GM19468 (cell line): ENCODE results near the gene DAAM1.
A peak's percentile ranks its signal among the peaks of the same experiment; 100 is the strongest.

Experiments used
- ATAC-seq: cut with Tn5 transposase; IDR thresholded peaks from one replicate; pipeline ENCODE4 v1.9.1; 2021; ENCODE audit warnings: mild to moderate bottlenecking, moderate library complexity, moderate number of reproducible peaks; ENCODE audit not compliant: unreplicated experiment; ENCODE audit errors: extremely low read depth

DAAM1 gene

DNA sequence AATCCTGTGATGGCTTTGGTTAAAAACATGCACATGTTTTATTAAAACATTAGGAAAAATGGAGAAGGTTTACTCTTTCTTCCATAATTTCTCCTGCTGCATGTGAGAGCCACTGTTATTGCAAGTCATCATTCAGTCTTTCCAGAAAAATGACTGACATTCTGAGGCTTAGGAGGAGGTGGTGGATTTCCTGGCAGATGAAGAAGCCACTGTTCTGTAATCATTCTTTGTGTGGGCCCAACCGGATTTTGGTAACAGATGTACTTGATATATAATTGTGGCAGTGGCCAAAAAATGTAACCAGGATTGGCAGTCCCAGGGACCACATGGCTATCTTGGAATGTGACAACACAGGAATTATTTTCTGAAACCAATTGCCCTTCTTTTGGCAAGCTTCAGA, 120.2 kb downstream of the DAAM1 start:
- no peak for ATAC-seq

DNA sequence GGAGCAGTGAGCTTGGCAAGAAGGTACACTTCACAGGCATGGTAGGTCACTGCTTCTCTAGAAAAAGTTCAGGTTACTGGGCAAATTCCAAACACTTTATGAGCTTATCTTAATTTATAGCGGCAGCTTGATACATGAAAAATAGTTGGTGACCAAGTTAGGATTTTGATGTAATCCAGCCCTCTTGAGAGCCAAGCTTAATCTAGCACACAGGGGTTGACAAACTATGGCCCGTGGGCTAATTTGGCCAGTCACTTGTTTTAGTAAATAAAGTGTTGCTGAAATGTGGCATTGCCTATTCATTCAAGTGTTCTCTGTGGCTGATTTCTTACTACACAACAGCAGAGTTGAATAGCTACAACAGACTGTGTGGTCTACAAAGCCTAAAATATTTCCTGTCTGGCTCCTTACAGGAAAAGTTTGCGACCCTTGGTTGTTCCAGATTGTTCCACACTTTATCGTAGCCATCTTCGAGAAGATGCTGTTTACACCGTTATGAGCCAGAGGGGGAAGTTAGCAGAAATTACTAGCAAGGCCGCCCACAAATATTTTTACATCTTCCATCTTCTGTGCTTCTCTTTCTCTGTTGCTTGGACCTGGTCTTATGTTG, 120.9 kb downstream of the DAAM1 start:
- ATAC-seq, result no peak

DNA sequence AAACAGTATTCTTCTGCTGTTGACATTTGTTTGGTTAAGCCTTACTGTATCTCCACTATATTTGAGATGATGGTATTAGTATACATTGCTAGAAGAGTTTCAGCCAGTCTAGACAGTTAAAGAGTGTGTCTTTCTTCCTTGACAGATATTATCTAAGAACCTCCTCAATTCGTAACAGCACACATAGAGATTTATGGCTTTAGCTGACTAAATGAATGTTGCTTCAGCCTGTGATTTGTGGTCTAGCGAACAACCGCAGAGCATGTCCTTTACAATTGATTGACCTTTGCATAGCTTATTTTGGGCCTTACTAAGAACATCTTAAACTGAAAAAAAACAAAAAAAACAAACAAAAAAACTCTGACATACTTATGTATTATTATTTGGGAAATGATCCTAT, 122.2 kb downstream of the DAAM1 start:
- ATAC-seq, result no peak

DNA sequence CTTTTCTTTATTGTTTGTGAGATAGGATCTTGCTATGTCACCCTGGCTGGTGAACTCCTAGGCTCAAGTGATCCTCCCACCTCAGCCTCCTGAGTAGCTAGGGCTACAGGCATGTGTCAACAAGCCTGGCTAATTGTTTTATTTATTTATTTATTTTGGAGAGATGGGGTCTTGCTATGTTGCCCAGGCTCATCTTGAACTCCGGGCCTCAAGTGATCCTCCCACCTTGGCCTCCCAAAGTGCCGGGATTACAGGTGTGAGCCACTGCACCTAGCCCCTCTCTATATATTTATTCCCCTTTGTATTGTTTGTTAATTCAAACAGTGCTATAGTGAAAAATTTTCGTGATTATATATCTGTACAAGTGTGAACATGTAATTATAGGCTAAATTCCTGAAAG, 123.3 kb downstream of the DAAM1 start:
- no peak for ATAC-seq

DNA sequence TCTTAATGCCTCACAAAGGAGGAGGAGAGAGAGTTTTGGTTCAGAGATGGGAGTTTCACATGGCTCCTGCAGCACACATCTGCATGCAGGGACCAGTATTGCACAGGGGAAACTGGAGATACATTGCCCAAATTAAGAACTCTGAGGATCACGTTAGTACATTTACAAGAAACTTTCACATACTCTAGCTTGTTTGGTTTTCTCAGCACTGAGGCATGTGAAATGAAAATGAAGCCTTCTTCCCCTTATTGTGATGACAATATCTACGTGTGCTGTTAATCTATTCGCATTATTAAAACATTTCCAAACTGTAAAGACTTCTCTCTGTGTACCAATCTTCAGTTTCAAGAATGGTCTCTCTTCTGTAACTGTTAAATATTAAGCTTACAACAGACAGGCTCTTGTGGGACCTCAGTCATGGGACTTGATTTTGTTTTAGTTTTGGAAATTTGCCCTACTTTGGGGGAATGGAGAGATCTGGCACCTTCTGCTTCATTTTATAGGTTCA, 124.7 kb downstream of the DAAM1 start:
- ATAC-seq, result peak; percentile 55

DNA sequence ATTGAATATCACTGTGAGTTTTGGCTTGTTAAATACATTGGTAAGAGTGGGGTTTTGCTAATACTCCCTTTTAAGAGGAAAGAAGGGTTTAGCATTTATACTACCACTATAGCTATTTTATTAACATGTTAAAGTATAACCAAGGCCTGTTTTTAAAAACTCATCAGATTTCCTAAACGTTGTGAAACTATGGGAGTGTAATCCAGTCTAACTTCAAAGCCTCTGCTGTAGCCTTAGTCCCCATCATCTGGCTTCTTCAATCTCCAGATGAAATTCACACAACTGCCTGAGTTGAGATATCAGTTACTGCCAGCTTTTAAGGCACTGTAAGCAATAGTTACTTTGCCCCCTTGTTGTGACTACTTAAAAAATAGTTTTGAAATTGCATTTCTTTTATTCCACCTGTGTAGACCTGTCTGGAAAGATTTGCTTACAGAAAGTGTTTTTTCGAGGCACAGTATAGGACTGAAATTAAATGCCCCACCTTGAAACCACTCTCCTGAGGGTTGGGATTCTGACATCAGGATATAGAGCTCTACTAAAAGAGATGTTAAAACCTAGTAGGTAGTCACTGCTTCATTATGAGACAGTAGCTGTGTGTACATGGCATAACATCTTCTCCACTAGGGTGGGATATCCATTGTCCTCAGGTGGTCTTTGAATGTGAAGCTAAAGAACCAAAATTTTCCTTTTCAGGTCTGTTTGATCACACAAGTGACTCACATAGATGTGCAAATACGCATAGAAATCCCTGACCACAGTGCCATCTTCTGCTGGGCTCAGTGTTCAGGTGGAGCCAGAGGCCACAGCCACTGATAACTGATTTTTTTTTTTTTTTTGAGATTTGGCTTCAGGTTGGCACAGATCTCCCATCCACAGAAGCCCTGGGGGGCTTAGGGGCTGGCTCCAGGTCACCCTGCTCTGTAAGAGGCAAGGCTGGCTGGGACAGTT, 125.5 kb downstream of the DAAM1 start:
- no peak for ATAC-seq

DNA sequence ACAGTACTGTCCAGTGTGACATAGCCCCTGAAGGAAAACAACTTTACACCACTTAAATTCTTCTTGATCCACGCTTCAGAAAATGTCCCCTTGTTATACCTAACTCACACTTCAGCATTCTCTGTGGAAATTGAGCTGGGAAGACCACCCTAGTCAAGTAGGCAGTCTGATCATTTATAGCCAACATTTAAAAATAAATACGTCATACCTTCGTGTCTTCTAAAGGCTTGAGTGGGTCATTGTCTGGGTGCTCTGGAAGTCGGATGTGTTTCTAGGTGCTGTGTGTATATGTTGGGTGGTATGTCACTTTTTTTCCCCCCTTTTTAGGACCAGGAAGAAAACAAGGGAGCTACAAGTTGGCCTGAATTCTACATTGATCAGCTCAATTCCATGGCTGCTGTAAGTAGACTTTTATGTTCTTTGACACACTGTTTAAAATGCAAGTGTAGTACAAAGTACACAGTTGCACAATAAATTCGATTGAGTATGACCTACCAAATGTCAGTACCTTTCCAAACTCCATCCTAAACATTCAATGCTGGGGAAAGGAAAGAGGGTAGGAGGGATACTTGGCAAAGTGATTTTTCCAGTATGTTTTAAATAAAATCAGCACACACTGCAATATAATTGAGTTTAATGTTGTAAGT, 126.6 kb downstream of the DAAM1 start:
- ATAC-seq, result no peak

DNA sequence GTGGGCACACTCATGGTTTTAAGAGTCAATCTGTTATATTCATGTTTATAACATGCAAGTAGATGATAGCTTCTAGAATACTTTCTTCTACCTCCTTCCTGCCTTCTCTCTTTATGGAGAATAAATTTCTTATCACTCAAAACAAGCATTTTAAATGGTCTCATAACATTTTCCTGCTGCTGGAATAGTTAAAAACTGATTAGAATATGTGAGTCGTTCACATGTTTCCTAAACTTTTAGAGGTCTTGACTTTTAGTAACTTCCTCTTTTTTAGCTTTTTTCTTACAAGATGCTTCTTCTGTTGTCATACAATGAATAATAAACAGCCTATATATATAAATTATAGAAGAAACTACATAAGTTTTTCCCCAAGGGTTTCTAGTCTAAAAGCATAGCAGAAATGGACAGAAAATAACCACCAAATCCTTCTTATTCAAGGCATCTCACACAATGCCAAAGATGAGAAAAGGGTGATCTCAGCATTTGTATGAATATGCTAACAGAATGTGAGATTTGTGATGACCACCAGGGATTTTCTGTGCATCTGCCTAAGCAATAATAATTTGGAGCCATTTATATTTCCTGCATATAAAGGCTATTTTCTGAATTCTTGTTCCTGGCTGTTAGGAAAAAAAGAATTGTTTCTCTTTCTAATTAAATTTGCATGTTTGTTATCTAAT, 127.8 kb downstream of the DAAM1 start:
- no peak for ATAC-seq

DNA sequence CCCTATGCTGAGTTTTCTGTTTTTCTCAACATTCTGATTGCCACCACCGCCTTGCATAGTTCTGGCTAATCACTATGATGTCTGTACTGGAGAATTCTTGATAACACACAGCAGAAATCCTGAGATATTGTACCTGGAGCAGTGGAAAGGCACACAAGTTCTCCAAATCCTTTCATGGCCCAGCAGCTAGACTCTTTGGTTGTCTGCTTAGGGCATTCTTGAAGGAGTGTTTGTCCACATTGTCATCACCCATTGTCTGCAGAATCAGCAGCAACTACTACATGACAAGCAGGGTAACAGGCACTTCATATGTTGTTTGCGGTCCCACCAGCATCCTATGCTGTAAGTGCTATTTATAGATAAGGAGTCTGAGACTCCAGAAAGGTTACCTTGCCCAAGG, 128.9 kb downstream of the DAAM1 start:
- ATAC-seq, result no peak

DNA sequence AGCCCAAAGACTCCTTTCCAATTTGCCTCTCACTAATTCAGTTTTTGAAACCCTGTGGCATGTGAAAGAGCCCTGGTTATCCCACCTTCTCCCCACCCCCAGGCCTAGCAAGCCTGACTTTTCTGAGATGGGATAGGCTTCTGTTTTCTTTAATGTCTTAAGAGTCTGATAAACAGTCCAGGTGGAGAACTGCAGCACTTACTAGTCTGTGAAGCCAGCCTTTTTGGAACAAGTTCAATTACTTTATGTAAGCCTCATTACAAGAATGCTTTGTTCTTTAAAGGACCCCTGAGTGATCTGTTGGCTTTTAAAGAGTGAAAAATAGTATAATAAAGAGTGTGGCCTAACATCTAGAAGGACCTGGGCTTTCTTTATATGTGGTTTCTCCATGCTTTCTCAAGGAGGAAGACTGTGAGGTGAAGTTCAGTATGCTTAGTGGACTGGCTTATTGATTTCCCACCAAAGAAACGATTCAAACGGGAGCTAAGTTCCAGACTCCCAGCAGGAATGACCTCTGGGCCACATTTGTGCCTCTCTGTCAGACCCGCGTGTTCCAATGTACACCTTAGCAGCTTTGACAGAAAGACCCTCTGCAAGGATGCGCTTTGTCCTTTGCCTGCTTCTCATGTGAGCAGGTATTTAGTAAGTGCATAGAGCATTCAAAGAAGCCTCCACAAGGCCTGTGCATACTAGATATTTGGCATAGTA, 129.5 kb downstream of the DAAM1 start:
- no peak for ATAC-seq

DNA sequence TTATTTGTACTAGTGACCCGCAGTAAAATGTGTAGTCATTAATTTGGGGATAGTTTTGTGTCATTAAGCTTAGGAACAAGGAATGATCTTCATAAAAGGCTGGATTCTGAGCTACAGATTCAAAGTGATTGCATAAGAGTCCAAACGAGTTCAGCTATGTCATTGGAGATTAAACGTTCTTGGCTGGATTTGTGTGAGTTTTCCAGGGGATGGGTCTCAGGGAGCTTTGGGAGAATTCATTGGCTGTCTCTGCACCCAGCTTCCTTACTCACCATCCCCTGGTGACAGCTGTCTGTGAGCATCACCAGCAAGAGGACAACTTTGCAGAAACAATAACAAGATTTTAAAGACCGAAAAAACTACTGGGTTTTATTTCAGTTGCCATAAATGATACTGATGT, 130.4 kb downstream of the DAAM1 start:
- ATAC-seq, result no peak

DNA sequence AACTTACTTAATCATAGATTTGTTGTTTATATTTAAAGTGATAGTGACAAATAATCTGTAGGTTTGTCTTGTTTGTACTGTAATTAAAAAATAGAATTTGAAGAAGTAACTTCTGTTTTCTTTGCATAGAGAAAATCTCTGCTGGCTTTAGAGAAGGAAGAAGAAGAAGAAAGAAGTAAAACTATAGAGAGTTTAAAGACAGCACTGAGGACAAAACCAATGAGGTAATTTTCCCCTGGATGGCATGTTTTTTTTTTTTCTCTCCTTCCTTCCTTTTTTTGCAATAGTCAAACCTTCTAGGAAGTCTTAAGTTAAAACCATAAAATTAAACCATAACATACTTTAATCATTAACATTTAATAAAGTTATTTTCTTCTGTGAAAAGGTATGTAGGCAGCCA, 131.9 kb downstream of the DAAM1 start:
- ATAC-seq, result no peak

DNA sequence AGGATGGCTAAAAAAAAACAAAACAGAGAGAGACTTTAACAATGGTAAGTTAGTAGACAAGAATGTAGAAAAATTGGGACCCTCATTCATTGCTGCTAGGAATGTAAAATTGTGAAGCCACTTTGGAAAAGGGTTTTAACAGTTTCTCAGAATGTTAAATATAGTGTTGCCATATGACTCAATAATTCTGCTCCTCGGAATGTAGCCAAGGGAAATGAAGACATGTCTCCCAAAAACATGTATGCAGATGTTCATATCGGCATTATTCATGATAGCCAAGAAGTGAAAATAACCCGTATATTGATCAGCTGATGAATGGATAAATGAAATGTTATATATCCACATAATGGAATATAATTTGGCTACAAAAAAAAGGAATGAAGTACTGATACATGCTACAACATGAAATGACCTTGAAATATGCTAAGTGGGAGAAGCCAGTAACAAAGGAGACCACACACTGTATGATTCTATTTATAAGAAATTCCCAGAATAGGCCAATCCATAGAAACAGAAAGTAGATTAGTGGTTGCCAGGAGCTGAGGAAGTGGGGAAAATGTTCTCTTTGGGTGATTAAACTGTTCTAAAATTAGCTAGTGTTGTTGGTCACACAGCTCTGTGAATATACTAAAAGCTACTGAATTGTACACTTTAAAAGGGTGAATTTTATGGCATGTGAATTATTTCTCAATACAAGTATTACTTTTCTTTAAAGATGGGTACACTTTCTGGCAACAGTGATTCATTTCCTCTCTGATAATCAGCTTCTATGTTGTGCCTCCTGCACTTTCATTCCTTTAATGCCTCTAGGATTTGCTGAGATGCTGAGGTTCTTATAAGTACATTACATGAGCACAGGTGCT, 132.5 kb downstream of the DAAM1 start:
- no peak for ATAC-seq

DNA sequence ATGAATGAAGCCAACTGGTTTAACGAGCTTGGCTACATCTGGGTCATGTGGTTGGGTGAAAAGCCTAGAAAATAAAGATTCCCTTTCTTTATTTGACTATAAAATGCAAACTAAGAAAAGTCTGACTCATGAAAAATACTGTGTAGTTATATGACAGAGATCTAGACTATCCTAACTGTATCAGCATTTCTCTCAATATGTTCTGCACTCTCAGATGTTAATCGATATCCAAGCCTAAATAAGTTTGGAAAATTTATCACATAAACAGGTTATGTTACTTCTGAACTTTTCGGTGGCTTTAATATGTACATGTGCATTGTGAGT, 133.1 kb downstream of the DAAM1 start:
- ATAC-seq, result no peak

DNA sequence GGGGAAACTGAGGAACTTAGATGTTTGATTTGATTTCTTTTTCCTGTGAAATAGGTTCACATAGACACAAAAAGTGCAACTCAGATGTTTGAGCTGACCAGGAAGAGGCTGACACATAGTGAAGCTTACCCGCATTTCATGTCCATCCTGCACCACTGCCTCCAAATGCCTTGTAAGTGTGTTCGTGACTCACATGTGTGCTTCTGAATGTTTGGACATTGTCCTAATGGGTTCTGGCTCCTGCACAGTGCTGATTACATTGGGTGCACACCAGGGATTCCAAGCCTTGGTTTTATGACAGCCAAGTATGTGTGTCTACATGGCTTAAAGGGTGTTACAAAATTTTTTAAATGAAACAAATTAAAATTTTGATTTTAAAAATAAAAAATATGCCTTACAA, 137.4 kb downstream of the DAAM1 start:
- no peak for ATAC-seq

DNA sequence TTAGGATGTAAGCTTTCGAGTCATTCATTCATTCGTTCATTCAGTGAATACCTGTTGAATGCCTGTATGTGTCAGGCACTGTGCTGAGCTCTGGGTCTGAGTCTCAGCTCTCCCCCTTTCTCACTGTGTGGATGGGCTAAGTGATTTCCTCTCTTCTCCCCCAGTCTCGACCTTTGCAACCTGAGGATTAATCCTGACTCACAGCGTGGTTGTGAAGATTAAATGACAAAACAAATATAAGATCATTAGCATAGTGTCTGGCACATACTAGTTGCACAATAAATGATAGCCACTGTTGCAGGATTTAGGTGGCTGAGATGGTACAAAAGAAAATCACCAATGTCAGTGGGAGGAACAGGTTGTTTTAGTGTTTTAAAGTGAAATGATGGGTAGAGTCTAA, 140.0 kb downstream of the DAAM1 start:
- no peak for ATAC-seq

DNA sequence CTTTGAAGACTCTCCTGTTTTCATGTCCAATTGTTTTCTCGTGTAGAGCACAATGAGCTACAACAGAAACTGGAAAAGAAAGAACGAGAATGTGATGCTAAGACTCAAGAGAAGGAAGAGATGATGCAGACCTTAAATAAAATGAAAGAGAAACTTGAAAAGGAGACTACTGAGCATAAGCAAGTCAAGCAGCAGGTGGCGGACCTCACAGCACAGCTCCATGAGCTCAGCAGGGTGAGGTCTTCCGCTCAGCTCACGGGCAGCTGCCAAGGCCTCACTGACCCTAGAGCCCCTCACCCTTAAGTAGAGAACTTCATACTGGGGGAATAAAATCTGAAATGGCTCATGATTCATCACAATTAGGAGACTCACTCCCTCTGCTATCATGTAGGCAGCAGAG, 142.0 kb downstream of the DAAM1 start:
- ATAC-seq, result peak; percentile 88

DNA sequence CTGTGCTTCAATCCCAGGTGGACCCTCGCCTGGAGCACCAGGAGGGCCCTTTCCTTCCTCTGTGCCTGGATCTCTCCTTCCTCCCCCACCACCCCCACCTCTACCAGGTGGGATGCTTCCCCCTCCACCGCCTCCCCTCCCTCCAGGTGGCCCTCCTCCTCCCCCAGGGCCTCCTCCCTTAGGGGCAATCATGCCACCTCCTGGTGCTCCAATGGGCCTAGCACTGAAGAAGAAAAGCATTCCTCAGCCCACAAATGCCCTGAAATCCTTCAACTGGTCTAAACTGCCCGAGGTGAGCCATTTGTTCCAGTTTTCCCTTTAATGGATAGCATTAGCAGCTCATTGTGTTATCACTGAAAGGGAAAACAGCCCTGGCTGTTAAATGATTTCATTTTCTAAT, 142.8 kb downstream of the DAAM1 start:
- no peak for ATAC-seq

DNA sequence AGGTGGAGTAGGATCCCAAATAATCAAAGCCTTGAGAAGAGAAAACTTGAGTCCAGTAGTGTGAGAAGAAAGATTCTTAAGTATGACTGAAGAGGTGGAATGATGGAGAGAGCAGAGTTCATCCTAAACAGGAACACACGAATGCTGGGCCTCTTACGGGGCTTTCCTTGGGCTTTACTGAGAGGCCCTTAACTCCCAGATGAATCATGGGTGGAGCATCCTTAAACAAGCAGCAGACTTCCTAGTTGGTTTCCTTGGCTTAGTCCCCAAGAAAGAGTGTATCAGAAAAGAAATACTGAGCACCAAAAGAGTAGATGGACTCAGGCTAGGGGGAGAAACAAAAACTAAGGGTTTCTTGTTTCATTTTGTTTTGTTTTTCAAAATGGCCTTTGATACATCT, 144.3 kb downstream of the DAAM1 start:
- ATAC-seq, result no peak
